HG02938 (cell line): ENCODE data around the gene MPO.

Experiments used
- ATAC-seq: cut with Tn5 transposase; IDR thresholded peaks from one replicate; pipeline ENCODE4 v1.9.1; 2021; ENCODE audit warnings: mild to moderate bottlenecking, moderate library complexity; ENCODE audit not compliant: unreplicated experiment

MPO gene

DNA sequence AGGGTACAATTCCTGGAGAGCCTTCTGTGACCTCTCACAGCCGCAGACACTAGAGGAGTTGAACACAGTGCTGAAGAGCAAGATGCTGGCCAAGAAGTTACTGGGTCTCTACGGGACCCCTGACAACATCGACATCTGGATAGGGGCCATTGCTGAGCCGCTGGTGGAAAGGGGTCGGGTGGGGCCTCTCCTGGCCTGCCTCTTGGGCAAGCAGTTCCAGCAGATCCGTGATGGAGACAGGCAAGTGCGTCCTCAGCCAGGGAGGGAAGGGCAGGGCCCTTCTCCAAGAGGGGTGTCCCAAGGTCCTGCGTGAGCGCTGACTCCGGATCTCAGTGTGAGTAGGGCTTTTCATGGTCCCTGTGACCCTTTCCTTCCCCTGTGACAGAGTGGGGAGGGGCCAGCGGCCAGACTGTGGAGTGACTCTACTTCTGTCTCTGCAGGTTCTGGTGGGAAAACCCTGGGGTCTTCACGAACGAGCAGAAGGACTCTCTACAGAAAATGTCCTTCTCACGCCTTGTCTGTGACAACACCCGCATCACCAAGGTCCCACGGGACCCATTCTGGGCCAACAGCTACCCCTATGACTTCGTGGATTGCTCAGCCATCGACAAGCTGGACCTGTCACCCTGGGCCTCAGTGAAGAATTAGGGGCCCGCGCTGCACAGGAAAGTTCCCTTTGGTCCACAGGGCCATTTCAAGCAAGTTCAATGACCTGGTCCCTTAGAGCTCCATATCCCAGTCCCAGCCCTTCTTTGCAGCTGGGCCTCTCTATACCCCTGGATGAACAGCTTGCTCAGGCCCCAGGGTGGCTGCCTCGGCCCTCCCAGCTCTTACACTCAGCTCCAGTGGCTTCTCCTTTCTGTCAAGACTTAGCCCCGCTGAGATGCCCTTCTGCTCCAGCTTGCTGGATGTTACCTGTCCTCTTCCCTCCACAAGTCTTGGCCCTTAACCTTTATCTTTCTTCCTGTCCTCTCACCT is 13.1 kb downstream of the MPO start:
- ATAC-seq = no peak

DNA sequence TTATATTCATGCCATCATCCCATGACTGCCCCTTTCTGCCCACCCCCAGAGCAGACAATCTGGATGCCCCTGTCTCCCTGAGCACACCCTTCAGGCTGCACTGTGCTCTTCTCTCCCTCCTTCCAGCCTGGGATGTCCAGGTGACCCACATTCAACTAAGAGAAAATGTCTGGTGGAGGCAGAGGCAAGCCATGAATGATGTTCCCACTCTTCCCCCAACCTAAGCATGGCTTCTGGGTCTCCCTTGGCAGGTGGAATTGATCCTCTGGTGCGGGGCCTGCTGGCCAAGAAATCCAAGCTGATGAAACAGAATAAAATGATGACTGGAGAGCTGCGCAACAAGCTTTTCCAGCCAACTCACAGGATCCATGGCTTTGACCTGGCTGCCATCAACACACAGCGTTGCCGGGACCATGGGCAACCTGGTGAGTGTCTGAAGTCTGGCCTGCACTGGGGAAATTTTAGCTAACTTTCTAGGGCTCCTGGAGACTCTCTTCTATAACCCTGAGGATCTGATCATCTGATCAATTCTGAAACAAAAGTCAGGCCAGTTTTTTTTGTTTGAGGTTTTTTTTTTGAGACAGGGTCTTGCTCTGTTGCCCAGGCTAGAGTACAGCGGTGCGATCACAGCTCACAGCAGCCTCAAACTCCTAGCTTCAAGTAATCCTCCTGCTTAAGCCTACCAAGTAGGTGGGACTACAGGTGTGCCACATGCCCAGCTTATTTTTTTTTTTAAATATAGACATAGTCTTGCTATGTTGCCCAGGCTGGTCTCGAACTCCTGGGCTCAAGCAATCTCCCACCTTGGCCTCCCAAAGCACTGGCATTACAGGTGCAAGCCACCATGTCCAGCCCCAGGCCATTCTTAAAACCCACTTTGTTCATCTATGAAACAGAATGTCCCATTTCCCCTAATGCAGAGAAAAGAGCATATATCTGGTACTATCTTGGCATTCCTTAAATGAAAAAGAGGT is 14.5 kb downstream of the MPO start:
- no peak for ATAC-seq

DNA sequence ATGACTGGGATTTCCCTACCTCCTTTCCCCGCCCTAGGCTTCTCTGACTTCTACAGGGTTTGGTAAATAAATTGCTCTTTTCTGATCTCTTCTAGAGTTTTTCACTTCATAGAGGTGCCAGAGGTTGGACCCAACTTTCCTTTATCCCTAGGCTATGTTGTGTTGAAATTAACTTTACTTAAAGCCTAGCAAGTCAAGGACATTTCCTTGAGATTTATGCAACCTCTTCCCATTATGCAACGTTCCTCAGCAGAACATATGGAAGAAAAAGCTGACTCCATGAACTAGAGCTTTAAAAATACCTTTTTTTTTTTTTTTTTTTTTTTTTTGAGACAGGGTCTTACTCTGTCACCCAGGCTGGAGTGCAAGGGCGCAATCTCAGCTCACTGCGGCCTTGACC is 15.5 kb downstream of the MPO start:
- ATAC-seq = no peak

DNA sequence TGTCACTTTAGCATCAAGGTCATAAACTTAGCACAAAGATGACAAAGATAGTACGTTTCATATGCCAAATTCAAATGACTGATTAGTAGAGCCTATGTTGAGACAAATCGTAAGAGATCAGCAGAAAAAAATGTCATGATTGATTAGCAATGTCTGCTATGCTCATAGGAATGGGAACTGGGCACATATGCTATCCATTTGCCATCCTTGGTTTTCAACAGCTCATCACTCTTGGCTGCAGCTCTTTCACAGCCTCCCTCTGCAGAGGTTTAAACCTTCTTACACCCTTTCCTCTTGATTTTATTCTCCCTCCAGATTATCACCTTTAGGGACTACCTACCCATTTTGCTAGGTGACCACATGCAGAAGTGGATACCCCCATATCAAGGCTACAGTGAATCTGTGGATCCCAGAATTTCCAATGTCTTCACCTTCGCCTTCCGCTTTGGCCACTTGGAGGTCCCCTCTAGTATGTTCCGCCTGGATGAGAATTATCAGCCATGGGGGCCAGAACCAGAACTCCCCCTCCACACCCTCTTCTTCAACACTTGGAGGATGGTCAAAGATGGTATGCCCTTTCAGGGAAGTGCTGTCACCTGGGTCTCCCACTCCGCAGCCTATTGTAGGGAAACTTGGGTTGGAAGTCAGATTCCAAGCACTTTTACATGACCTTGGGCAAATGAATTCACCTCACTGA is 16.2 kb downstream of the MPO start:
- no peak for ATAC-seq

DNA sequence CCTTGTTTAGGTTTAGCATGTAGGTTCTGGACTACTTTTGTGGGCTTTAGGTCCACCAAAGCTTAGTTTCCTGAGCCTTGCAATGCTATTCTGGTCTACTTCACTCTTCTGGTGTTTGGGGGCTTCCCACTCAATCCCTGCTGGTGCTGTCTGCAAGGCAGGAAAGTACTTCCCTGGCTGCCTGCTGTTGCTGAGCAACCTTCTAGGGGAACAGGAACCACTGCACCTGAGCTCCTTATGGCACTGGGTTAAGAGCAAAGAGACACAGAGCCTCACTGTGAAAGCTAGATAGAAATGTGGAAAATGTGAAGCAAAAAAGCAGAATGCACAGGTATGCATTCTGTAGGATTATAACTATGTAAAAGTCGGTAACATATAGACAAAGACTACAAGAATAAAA is 17.0 kb downstream of the MPO start:
- ATAC-seq = no peak

DNA sequence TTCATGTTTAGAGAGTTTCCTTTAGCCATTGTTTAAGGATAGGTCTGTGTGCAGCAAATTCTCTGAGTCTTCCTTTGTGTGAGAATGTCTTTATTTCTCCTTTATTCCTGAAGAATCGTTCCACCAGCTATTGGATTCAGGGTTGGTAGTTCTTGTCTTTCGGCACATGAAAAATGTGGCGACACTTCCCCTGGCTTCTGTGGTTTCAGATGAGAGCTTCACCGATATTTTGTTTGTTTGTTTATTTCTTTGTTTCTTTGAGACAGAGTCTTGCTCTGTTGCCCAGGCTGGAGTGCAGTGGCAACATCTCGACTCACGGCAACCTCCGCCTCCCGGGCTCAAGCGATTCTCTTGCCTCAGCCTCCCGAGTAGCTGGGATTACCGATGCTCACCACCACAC is 18.6 kb downstream of the MPO start:
- ATAC-seq = no peak

DNA sequence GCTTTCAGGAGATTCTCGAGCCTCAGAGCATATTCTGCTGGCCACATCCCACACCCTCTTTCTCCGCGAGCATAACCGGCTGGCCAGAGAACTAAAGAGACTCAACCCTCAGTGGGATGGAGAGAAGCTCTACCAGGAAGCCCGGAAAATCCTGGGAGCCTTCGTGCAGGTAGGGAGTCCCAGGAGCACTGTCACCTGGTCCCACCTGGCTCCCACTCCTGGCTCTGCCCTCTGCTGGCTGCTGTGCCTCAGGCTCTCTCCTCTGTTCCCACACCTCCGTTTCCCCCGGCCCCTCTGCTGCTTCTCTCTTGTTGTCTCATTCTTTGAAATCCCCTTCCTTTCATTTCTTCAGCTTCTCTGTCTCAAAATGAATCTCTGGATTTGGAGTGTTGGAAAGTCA is 25.9 kb downstream of the MPO start:
- ATAC-seq = no peak

DNA sequence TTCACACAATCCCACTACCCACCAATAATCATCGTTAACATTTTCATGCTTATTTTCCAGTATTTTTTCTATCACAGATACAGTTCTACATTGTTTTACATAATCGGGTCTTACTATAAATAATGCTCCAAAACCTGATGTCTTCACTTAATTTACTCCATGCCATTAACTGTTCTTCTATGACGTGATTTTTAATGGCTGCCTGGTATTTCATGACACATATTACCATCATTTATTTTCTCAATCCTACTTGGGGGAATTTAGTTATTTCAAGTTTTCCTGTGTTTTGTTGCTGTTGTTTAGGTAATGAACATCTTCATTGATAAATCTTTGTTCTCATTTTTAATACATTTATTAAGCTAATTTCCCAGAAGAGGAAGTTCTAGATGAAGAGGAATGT is 27.7 kb downstream of the MPO start:
- ATAC-seq = no peak

DNA sequence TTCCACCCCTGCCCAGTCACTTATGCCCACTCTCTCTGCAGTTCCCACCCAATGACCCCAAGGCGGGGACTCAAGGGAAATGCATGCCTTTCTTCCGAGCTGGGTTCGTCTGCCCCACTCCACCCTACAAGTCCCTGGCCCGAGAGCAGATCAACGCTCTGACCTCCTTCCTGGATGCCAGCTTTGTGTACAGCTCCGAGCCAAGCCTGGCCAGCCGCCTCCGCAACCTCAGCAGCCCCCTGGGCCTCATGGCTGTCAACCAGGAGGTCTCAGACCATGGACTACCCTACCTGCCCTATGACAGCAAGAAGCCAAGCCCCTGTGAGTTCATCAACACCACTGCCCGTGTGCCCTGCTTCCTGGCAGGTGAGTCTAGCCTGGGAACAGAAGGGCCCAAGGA is 28.6 kb downstream of the MPO start:
- ATAC-seq = no peak

DNA sequence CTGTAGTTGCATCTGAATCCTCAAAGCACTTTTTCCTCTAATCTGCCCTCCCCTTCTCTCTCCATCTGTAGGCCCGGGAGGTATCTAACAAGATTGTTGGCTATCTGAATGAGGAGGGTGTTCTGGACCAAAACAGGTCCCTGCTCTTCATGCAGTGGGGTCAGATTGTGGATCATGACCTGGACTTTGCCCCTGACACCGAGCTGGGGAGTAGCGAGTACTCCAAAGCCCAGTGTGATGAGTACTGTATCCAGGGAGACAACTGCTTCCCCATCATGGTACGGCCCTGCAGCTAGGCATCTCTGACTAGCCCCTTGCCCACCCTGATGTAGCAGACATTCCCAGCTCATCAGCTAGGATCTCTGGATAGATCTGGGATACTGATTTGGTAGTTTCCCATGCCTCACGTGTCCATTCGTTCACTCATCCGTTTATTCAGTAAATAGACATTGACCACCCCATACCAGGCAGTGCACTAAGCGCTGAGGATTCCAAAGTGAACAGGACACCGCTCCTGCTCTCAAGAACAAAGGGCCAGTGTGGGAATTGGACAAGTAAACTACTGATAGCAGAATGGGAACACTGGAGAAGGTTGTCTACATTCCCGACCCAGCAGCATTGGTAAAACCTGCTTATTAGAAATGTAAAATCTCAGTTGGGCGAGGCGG is 30.3 kb downstream of the MPO start:
- no peak for ATAC-seq

DNA sequence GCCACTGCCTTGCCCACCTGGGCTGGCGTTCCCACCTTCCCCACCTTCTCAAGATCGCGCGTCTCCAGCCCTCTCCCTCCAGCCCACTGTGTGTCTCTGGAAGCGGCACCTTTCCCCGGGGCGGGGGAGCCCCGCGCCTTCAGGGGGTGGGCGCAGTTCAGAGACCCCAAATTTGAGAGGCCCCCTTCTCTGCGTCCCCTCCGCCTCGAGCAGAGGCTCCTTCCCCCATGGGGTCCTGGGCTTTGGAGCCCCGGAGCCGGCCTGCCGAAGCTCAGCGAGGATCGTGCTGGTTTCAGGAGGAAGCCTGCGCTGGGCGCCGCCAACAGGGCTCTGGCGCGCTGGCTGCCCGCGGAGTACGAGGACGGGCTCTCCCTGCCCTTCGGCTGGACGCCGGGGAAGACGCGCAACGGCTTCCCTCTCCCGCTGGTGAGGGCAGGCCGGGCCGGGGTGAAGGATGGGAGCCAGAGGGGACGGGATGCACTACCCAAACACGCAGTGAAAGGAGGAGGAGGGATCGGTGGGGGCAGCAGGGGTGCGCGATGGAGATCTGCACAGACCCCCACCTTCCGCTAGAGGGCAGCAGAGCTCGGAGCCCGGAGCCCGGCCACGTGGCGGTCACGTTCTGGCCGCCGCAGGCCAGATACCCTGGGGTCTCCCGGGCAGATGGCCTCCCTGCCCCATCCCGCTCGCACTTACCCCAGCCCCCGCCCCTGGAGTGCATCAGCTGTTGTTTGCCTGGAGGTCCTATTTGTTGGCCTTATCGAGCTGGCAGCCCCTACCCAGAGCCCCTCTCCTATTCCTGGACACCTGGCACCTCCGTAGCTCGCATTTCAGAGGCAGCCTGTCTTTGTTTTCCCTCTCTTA is 31.2 kb downstream of the MPO start:
- ATAC-seq = peak; percentile 49

DNA sequence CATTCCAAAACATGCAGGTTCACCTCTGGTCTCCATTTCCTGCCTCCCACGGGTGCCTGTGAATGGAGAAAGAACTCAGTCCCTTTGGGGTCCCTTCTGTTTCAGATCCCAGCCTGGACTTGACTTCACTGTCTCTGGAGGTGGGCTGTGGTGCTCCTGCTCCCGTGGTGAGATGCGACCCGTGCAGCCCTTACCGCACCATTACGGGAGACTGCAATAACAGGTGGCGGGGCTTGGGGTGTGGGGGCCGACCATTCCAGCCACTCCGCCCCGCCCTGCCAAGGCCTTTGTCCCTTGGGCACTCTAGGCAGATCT is 31.8 kb downstream of the MPO start:
- ATAC-seq = no peak

DNA sequence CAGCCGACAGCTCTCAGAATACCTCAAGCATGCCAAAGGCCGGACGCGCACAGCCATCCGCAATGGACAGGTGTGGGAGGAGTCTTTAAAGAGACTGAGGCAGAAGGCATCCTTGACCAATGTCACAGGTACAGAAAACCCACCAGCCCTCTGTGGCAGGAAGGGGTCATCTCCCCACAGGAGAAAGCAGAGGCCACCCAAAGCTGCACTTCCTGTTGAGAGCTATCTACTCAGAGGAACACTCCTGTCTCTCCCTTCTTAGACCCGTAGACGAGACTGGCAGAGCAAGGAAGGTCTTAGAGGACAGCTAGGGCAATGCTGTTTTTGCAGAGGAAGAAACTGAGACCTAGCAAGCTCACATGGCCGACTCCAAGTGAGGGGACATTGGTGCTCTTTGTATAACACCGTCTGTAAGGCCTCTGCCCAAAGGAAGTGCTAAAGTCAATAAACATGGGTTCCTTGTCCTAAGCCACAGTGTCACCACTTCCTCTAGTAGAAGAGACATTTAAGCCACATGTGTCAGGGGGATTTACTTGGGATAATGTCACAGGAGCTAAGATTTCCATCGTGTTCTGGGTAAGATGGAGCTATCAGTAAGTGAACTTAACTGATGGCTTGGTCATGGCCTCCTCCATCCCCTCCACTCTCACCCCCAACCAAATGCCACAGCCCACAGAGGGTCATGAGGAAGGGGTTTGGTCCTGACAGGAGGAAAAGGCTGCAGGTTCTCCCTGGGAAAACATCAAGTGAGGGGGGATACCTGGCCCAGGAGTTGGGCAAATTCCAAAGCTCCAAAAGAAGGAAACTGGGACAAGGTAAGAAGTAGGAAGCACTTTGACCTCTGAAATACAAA is 33.0 kb downstream of the MPO start:
- ATAC-seq = no peak

DNA sequence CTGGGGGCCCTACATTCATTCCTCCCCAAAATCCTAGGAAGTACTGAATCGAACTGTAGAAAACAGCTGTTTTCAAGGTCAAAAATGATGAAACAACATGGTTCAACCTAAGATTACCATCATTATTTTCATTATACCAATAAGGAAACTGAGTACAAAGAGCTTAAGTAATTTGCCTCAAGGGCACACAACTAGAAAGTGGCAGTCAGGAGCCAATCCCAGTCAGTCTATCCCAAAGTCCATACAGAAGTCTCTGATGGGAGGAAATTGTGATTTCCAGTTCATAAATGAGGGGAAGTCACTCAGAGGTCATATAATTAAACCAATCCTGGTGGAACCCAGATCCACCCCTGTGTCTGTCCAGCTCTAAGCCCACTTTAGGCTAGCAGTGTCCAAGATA is 34.0 kb downstream of the MPO start:
- no peak for ATAC-seq

DNA sequence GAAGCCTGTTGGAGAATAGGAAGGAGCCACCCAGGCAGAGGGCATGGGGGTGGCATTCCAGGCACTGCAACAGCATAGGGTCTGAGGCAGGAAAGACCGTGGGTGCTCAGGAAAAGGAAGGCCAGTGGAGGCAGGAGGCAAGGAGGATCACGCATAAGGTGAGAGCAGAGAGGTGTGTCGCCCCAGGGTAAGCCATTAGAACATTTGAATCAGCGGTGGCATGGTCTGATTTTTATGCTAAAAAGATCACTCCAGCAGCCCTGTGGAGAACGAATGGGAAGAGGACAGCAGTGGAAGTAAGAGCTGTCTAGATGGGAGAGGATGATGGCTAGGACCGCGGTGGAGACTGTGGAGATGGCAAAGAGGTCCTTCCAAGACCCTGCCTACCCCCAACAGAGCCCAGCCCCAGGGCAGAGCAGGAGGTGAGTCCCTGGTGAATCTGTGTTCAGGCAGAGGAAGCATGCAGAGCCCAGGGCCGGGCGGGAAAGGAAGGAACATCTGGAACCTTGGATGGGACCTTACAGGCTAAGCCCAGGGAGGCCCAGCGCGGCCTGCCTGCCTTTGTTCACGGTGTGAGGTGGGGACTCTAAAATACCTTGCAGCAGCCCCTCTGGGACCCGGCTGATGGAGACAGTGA is 34.5 kb downstream of the MPO start:
- no peak for ATAC-seq

DNA sequence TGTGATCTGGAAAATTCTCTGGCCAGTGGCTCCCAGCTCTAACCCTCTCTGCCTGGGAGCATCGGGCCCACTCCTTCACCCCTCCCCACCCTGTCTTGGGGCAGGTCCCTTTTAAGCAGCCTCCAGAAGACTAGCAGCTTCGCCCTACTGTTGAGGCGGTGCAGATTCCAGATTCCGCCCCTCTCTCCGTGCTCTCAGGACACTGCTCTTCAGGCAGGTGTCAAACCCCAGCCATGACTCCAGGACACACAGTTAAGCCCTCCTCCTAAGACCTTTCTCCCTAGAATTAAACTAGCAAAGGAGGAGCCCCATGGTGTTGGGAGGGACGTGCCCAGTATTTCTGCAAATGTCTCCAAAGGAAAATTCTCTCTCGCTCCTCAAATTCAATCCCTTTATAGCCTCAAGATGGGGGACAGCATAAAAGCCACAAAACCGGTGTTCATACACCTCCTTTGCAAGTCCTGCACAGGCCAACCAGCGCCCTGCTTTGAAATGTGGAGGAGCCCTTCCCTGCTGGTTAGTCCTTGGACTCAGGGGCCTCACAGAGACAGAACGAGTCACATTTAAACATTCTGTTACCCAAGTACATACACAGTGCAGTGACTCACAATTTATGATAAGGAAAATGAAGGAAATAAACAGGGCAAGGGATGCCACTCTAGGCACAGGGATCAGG is 35.2 kb downstream of the MPO start:
- ATAC-seq = no peak

DNA sequence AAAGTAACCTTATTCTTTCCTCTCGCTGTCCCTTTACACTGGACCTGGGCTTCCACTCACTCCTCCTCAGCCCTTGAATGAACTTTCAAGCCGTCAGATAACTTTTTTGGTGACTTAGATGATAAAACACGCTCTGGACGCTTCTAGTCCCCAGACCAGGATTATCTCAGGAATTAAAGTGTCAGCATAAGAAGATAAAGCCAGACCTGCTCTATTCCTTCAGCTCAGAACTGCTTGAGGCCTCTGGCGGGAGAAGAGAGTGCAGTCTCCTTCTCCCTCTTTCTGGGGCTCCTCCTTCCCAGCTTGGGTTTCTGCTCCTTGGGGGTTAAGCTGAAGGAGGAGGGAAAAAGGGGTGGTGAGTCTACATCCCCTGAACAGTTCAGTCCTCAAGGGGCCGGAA is 35.8 kb downstream of the MPO start:
- ATAC-seq = no peak
